Hepatocyte (in vitro differentiated cells): ENCODE results near the gene THBS2.

Experiments
- CTCF ChIP-seq: fragments of 200-600 bp; sonication (generic); IDR thresholded peaks from 2 replicates; pipeline ENCODE4 v1.5.1; 2016; ENCODE audit warnings: antibody characterized with exemption, mild to moderate bottlenecking; ENCODE audit not compliant: poor library complexity
- EZH2phosphoT487 ChIP-seq: fragments of 200-600 bp; sonication (generic); IDR thresholded peaks from one replicate; pipeline ENCODE4 v1.6.1; 2018; ENCODE audit warnings: antibody characterized with exemption, mild to moderate bottlenecking, low read depth, moderate library complexity; ENCODE audit not compliant: unreplicated experiment, severe bottlenecking

GRCh38 chr6:169200893-169201514, 52.6 kb downstream of the THBS2 start:
- TF ChIP-seq CTCF (no peak), EZH2phosphoT487 (no peak)
